IMR-90 (cell line): ENCODE measurements around the gene DOC2B. TPM values are rescaled to one million over a fixed set of nuclear protein-coding genes. Genes with fewer than 3 reads are reported as not detected.

Experiments used
- ATAC-seq: fragments of 200-7000 bp; cut with Tn5 transposase; 2 replicates; pipeline ENCODE4 v1.9.1; 2020; ENCODE audit warnings: low read depth, mild to moderate bottlenecking, moderate library complexity
- BruUV-seq: library from RNA; stranded (reverse); fragments of 400-500 nt; replicated peaks from 2 replicates; lab custom pipeline; 2021; lab: Mats Ljungman, UMichigan
- CTCF ChIA-PET: fragments of 300-600 bp; formaldehyde crosslinking; extraction: SDS; loops from one replicate; lab custom pipeline; 2021; ENCODE audit warnings: antibody characterized with exemption; lab: Yijun Ruan, JAX
- POLR2A ChIA-PET: fragments of 300-600 bp; sonication (Branson Sonifier 250); formaldehyde crosslinking; loops from one replicate; lab custom pipeline; 2022; ENCODE audit warnings: antibody characterized with exemption; ENCODE audit not compliant: unreplicated experiment; lab: Charles Lee
- DNase-seq: peaks from one replicate; pipeline ENCODE4 v3.0.0; 2013
- H2AFZ ChIP-seq: replicated peaks from 2 replicates; pipeline ENCODE3; 2013; ENCODE audit warnings: low read length, mild to moderate bottlenecking; ENCODE audit not compliant: poor library complexity
- H2AK5ac ChIP-seq: 2 replicates; pipeline ENCODE4 v1.6.1; 2013; ENCODE audit warnings: low read depth, low read length, inconsistent platforms
- H2AK9ac ChIP-seq: replicated peaks from 2 replicates; pipeline ENCODE3; 2013; ENCODE audit warnings: mild to moderate bottlenecking, low read depth, low read length, moderate library complexity; ENCODE audit not compliant: poor library complexity
- H2BK120ac ChIP-seq: 2 replicates; pipeline ENCODE4 v1.6.1; 2013; ENCODE audit warnings: low read depth, low read length, inconsistent platforms
- H2BK15ac ChIP-seq: 3 replicates; pipeline ENCODE4 v1.6.1; 2013; ENCODE audit warnings: low read depth, low read length, inconsistent platforms
- H2BK20ac ChIP-seq: 2 replicates; pipeline ENCODE4 v1.6.1; 2013; ENCODE audit warnings: low read depth, mild to moderate bottlenecking, inconsistent platforms, low read length, moderate library complexity
- H2BK5ac ChIP-seq: 2 replicates; pipeline ENCODE4 v1.6.1; 2013; ENCODE audit warnings: mild to moderate bottlenecking, low read depth, low read length, inconsistent platforms; ENCODE audit not compliant: poor library complexity, severe bottlenecking
- H3K14ac ChIP-seq: replicated peaks from 2 replicates; pipeline ENCODE4 v1.6.1; 2013; ENCODE audit warnings: low read depth, low read length, inconsistent platforms
- H3K18ac ChIP-seq: 2 replicates; pipeline ENCODE4 v1.6.1; 2013; ENCODE audit warnings: low read depth, low read length, control low read depth
- H3K23ac ChIP-seq: 2 replicates; pipeline ENCODE4 v1.6.1; 2013; ENCODE audit warnings: low read depth, low read length, inconsistent platforms
- H3K27ac ChIP-seq: 2 replicates; pipeline ENCODE4 v1.5.1; 2013; ENCODE audit warnings: mild to moderate bottlenecking, control low read depth, low read length; ENCODE audit not compliant: insufficient read depth
- H3K27me3 ChIP-seq: 2 replicates; pipeline ENCODE4 v1.6.1; 2013; ENCODE audit warnings: low read length; ENCODE audit not compliant: control insufficient read depth, insufficient read depth
- H3K36me3 ChIP-seq: 2 replicates; pipeline ENCODE4 v1.6.1; 2013; ENCODE audit warnings: low read length, mixed read lengths; ENCODE audit not compliant: control insufficient read depth, insufficient read depth
- H3K4ac ChIP-seq: 2 replicates; pipeline ENCODE4 v1.6.1; 2013; ENCODE audit warnings: low read depth, low read length, inconsistent platforms
- H3K4me1 ChIP-seq: 2 replicates; pipeline ENCODE4 v1.6.1; 2013; ENCODE audit warnings: low read length, mixed read lengths; ENCODE audit not compliant: control insufficient read depth, insufficient read depth
- H3K4me2 ChIP-seq: 2 replicates; pipeline ENCODE4 v1.6.1; 2013; ENCODE audit warnings: low read depth, mild to moderate bottlenecking, control low read depth, low read length, moderate library complexity
- H3K4me3 ChIP-seq: 2 replicates; pipeline ENCODE4 v1.5.1; 2013; ENCODE audit warnings: low read depth, mild to moderate bottlenecking, control low read depth, low read length, moderate library complexity; ENCODE audit not compliant: insufficient read depth
- H3K56ac ChIP-seq: 2 replicates; pipeline ENCODE4 v1.6.1; 2013; ENCODE audit warnings: low read length, inconsistent platforms; ENCODE audit not compliant: insufficient read depth; ENCODE audit errors: extremely low read depth
- H3K79me1 ChIP-seq, 2 experiments: 2 replicates each; pipeline ENCODE4 v1.6.1; 2013; ENCODE audit warnings: low read length in 2 of 2, inconsistent platforms in 1 of 2, low read depth in 1 of 2
- H3K9ac ChIP-seq: 2 replicates; pipeline ENCODE4 v1.6.1; 2013; ENCODE audit warnings: low read depth, low read length, control low read depth
- H3K9me1 ChIP-seq: 2 replicates; pipeline ENCODE4 v1.6.1; 2013; ENCODE audit warnings: low read length, inconsistent platforms; ENCODE audit not compliant: insufficient read depth
- H3K9me3 ChIP-seq: 2 replicates; pipeline ENCODE4 v1.6.1; 2013; ENCODE audit warnings: low read length; ENCODE audit not compliant: control insufficient read depth, insufficient read depth
- H4K20me1 ChIP-seq: 2 replicates; pipeline ENCODE4 v1.6.1; 2013; ENCODE audit warnings: low read length, inconsistent platforms; ENCODE audit not compliant: insufficient read depth
- H4K5ac ChIP-seq: 2 replicates; pipeline ENCODE4 v1.6.1; 2013; ENCODE audit warnings: mild to moderate bottlenecking, low read depth, low read length, control low read depth
- H4K8ac ChIP-seq, 2 experiments: 2 replicates each; pipeline ENCODE4 v1.6.1; 2013; ENCODE audit warnings: low read depth in 2 of 2, low read length in 2 of 2, control low read depth in 1 of 2, inconsistent platforms in 1 of 2
- H4K91ac ChIP-seq: 2 replicates; pipeline ENCODE4 v1.6.1; 2013; ENCODE audit warnings: low read depth, low read length, inconsistent platforms; ENCODE audit not compliant: insufficient read depth
- BHLHE40 ChIP-seq: fragments of 150-350 bp; IDR thresholded peaks from 2 replicates; pipeline ENCODE4 v1.6.1; 2016; ENCODE audit warnings: mild to moderate bottlenecking, low read depth, low read length
- CEBPB ChIP-seq: IDR thresholded peaks from 2 replicates; pipeline ENCODE4 v1.6.1; 2012; ENCODE audit warnings: low read depth, low read length, improper control_type of control experiment
- CHD1 ChIP-seq: IDR thresholded peaks from 2 replicates; pipeline ENCODE4 v1.6.1; 2012; ENCODE audit warnings: low read depth, low read length, improper control_type of control experiment
- FOS ChIP-seq: fragments of 150-350 bp; IDR thresholded peaks from 2 replicates; pipeline ENCODE4 v1.6.1; 2016; ENCODE audit warnings: low read depth, low read length
- MAFK ChIP-seq: IDR thresholded peaks from 2 replicates; pipeline ENCODE4 v1.6.1; 2012; ENCODE audit warnings: low read depth, low read length, improper control_type of control experiment
- MAZ ChIP-seq: IDR thresholded peaks from 2 replicates; pipeline ENCODE4 v1.6.1; 2012; ENCODE audit warnings: low read depth, mild to moderate bottlenecking, low read length, improper control_type of control experiment, moderate library complexity, borderline replicate concordance
- MXI1 ChIP-seq: IDR thresholded peaks from 2 replicates; pipeline ENCODE4 v1.6.1; 2012; ENCODE audit warnings: low read depth, mild to moderate bottlenecking, low read length, moderate library complexity, borderline replicate concordance
- NFE2L2 ChIP-seq: fragments of 150-350 bp; IDR thresholded peaks from 2 replicates; pipeline ENCODE4 v1.6.1; 2016; ENCODE audit warnings: low read depth, mild to moderate bottlenecking, low read length
- POLR2A ChIP-seq: IDR thresholded peaks from 2 replicates; pipeline ENCODE4 v1.6.1; 2012; ENCODE audit warnings: mild to moderate bottlenecking, low read depth, low read length
- RAD21 ChIP-seq: IDR thresholded peaks from 2 replicates; pipeline ENCODE4 v1.6.1; 2012; ENCODE audit warnings: low read length, improper control_type of control experiment
- RCOR1 ChIP-seq: IDR thresholded peaks from 2 replicates; pipeline ENCODE4 v1.6.1; 2012; ENCODE audit warnings: mild to moderate bottlenecking, low read length, improper control_type of control experiment; ENCODE audit not compliant: insufficient replicate concordance
- RFX5 ChIP-seq: IDR thresholded peaks from 2 replicates; pipeline ENCODE4 v1.8.0; 2012; ENCODE audit warnings: low read depth, mild to moderate bottlenecking, low read length, moderate library complexity
- SMC3 ChIP-seq: fragments of 150-350 bp; IDR thresholded peaks from 2 replicates; pipeline ENCODE4 v1.6.1; 2016; ENCODE audit warnings: low read depth, mild to moderate bottlenecking, antibody characterized with exemption, low read length, moderate library complexity
- WGBS, 2 experiments: methylation state at CpG; one replicate each; pipeline versions ENCODE4 v1.1.5 to v1.1.7; 2013; ENCODE audit warnings: missing lambda C conversion rate in 2 of 2; ENCODE audit not compliant: insufficient read length in 1 of 2; ENCODE audit errors: extremely low coverage in 2 of 2; 5-methylcytosine and 5-hydroxymethylcytosine counted together
- dilution Hi-C: fragments of 300-500 bp; cut with HindIII; formaldehyde crosslinking; loops from one replicate; pipeline ENCODE4 v1.14.3; 2018; ENCODE audit warnings: low sequenced_read_pairs; ENCODE audit not compliant: unreplicated experiment
- in situ Hi-C: fragments of 300-500 bp; cut with MboI; formaldehyde crosslinking; loops from 3 replicates; pipeline ENCODE4 v1.14.3; 2019; ENCODE audit warnings: low sequenced_read_pairs, inconsistent platforms, mixed read lengths
- intact Hi-C: fragments of 100-400 bp; cut with micrococcal nuclease; formaldehyde crosslinking; loops from 2 replicates; pipeline ENCODE4 v1.10.0; 2022
- polyA plus RNA-seq, 3 experiments: library from polyadenylated mRNA; depleted of rRNA; stranded (reverse); fragments of >200 nt; gene quantifications; 2 replicates each; pipeline ENCODE4 v1.2.3, GENCODE V29; 2012; ENCODE audit warnings: low replicate concordance in 1 of 3
- total RNA-seq: library from RNA; depleted of rRNA; stranded (reverse); fragments of >200 nt; gene quantifications from 2 replicates; pipeline ENCODE4 v1.2.3, GENCODE V29; 2012
- TF ChIP-seq, protein P1 (sequence below): fragments of 150-350 bp; IDR thresholded peaks from 2 replicates; pipeline ENCODE4 v1.6.1; 2017; ENCODE audit warnings: mild to moderate bottlenecking, antibody characterized with exemption, low read length, low read depth
- TF ChIP-seq, protein P2 (sequence below): fragments of 150-350 bp; IDR thresholded peaks from 2 replicates; pipeline ENCODE4 v1.6.1; 2016; ENCODE audit warnings: low read depth, mild to moderate bottlenecking, low read length, moderate library complexity, borderline replicate concordance
- TF ChIP-seq, protein P3 (sequence below): conservative IDR thresholded peaks from 2 replicates; pipeline ENCODE4 v1.5.1; 2012; ENCODE audit warnings: mild to moderate bottlenecking, low read depth, low read length, improper control_type of control experiment

Gene DOC2B
- total and polyA plus RNA-seq, 2 of the 4 experiments (the other 2 are of a cell fraction) = not detected

DNA sequence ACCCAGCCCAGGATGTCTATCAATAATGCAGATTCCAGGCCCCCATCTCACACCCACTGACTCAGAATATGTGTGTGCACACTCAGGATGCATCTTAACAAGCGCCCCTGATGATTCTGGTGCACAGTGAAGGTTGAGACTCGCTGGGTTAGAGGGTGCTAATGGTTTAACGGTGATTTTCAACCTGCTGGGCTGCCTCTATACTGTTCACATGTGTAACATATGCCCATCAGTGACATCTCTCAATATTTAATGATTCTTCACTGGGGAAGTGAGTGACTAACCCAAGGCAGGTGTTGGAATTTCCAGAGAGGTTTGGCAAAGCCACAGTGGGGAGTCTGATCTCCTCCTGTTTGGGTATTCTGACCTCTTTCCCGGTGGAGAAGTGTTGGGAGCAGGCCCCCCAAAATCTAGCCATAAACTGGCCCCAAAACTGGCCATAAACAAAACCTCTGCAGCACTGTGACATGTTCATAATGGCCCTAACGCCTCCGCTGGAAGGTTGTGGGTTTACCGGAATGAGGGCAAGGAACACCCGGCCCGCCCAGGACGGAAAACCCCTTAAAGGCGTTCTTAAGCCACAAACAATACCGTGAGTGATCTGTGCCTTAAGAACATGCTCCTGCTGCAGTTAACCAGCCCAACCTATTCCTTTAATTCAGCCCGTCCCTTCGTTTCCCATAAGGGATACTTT lies 4.1 kb upstream of the DOC2B start:
- no peak overlapping the region for H2AK5ac ChIP-seq
- H4K20me1 ChIP-seq = no peaks in the 10 kb centered on the region
- DNase-seq (no peak), ATAC-seq (no peak)
- H3K23ac ChIP-seq = no peak overlapping the region
- H4K5ac ChIP-seq = no peak overlapping the region
- H2BK15ac ChIP-seq = no peak overlapping the region
- H3K9ac ChIP-seq = no peak overlapping the region
- no peak for TF ChIP-seq MAFK
- no peak for TF ChIP-seq MXI1
- TF ChIP-seq RFX5 = no peak
- no peak for TF ChIP-seq BHLHE40
- no peak for TF ChIP-seq RAD21
- TF ChIP-seq, protein P1, sequence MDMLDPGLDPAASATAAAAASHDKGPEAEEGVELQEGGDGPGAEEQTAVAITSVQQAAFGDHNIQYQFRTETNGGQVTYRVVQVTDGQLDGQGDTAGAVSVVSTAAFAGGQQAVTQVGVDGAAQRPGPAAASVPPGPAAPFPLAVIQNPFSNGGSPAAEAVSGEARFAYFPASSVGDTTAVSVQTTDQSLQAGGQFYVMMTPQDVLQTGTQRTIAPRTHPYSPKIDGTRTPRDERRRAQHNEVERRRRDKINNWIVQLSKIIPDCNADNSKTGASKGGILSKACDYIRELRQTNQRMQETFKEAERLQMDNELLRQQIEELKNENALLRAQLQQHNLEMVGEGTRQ = no peak
- no peak for TF ChIP-seq CHD1
- no peak for TF ChIP-seq RCOR1
- no peak for TF ChIP-seq CEBPB
- TF ChIP-seq POLR2A = no peak
- no peak for TF ChIP-seq FOS
- TF ChIP-seq, protein P2, sequence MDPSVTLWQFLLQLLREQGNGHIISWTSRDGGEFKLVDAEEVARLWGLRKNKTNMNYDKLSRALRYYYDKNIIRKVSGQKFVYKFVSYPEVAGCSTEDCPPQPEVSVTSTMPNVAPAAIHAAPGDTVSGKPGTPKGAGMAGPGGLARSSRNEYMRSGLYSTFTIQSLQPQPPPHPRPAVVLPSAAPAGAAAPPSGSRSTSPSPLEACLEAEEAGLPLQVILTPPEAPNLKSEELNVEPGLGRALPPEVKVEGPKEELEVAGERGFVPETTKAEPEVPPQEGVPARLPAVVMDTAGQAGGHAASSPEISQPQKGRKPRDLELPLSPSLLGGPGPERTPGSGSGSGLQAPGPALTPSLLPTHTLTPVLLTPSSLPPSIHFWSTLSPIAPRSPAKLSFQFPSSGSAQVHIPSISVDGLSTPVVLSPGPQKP = no peak
- TF ChIP-seq, protein P3, sequence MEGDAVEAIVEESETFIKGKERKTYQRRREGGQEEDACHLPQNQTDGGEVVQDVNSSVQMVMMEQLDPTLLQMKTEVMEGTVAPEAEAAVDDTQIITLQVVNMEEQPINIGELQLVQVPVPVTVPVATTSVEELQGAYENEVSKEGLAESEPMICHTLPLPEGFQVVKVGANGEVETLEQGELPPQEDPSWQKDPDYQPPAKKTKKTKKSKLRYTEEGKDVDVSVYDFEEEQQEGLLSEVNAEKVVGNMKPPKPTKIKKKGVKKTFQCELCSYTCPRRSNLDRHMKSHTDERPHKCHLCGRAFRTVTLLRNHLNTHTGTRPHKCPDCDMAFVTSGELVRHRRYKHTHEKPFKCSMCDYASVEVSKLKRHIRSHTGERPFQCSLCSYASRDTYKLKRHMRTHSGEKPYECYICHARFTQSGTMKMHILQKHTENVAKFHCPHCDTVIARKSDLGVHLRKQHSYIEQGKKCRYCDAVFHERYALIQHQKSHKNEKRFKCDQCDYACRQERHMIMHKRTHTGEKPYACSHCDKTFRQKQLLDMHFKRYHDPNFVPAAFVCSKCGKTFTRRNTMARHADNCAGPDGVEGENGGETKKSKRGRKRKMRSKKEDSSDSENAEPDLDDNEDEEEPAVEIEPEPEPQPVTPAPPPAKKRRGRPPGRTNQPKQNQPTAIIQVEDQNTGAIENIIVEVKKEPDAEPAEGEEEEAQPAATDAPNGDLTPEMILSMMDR = no peak
- TF ChIP-seq SMC3 = no peak
- no peak for TF ChIP-seq NFE2L2
- no peak for TF ChIP-seq MAZ
- no peak overlapping the region for H2AK9ac ChIP-seq
- in situ Hi-C loops = no loop called here
- no peak overlapping the region for H3K56ac ChIP-seq
- 87% methylated on average over 3 of the region's 14 CpGs; no CpG with 5 or more reads in 1 of the 2 experiments for WGBS, 2 experiments
- dilution Hi-C loops = no loop called here
- no peak overlapping the region for H2BK5ac ChIP-seq
- H3K36me3 ChIP-seq = no peaks in the 10 kb centered on the region
- no peak overlapping the region for H3K14ac ChIP-seq
- BruUV-seq = no TSS peak
- POLR2A ChIA-PET = no interaction called here
- no peak overlapping the region for H4K8ac ChIP-seq
- intact Hi-C loops = no loop called here
- H2BK20ac ChIP-seq = no peak overlapping the region
- H3K4ac ChIP-seq = no peak overlapping the region
- no peak overlapping the region for H4K91ac ChIP-seq
- H3K79me1 ChIP-seq = no peaks in the 10 kb centered on the region
- H3K9me3 ChIP-seq = no peaks in the 10 kb centered on the region
- no peak overlapping the region for H3K4me3 ChIP-seq
- H2BK120ac ChIP-seq = no peak overlapping the region
- peaks cover 37% of the 10 kb centered on the region for H3K27me3 ChIP-seq
- H3K9me1 ChIP-seq = no peaks in the 10 kb centered on the region
- H2AFZ ChIP-seq = no peak overlapping the region
- CTCF ChIA-PET = no interaction called here
- no peak overlapping the region for H3K27ac ChIP-seq
- H3K4me1 ChIP-seq = no peaks in the 10 kb centered on the region
- H3K18ac ChIP-seq = no peak overlapping the region
- no peak overlapping the region for H3K4me2 ChIP-seq
